NCI-H146 (cell line): Measurements from ENCODE around the gene CARD8.

Experiments used
- DNase-seq: peaks from one replicate; lab custom pipeline; 2025; lab: John Stamatoyannopoulos, UW

CARD8 gene

DNA sequence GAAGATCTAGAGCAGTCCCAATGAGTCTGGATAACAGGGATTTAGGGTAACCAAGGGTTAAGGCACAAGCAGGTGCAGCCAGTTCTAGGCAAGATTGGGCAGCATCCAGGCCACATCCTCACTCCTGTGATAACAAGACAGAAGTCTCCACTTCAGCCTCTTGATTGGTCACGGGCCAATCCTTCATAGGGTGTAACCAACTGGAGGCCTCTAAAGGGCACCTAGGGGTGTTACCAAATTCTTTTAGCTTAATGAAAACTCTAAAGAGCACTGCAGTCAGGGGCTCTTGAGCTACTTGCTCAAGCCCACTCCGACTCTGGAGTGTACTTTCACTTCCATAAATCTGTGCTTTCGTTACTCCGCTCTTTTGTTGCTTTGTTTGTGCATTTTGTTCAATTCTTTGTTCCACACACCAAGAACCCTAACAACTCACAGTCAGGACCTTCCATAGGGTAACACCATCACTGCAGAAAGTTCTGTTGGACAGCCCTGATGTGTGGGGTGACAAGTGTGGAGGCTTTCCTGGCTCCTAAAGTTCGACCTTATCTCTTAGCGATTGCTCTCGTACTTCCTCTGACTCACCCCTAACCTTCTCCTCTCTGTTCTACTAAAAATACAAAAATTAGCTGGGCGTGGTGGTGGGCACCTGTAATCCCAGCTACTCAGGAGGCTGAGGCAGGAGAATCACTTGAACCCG lies 49.2 kb downstream of the CARD8 start:
- no peak for DNase-seq

DNA sequence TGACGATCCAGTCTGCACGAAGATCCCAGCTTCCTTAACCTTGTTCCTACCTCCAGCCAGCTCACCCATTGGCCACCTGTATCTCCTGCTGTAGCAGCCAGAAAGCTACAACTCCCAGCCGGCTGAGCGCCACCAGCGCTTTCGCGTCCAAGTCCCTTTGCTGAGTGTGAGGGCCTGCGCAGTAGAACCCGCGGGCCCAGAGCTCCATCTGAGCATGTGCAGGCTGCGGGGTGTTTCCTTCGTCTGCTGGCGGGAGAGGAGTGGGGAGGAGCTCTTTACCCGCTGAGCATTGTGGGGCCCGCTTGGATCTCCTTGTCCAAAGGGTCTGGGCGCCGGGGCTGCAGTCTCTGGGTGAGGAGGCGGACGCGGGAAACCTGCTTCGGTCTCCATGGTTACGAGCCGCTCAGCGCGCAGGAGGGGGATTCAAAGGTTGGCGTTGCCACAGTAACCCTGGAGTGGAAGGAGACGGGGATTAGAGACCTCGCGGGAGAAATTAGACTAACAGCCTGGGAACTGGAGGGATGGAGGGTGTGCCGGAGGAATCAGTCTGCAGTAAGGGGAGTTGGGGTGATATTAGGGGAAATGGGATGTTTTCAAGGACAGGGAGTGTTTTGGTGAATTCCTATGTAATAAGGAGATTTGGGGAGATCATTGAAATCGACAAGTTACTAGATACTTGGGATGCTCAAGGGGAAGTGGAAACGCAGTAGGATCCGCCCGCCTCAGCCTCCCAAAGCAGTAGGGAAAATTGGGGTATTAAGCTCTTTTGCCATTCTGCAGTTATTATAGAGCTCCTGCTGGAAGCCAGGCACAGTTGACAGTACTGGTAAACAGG lies 51.7 kb downstream of the CARD8 start:
- DNase-seq, result peak; percentile 100

DNA sequence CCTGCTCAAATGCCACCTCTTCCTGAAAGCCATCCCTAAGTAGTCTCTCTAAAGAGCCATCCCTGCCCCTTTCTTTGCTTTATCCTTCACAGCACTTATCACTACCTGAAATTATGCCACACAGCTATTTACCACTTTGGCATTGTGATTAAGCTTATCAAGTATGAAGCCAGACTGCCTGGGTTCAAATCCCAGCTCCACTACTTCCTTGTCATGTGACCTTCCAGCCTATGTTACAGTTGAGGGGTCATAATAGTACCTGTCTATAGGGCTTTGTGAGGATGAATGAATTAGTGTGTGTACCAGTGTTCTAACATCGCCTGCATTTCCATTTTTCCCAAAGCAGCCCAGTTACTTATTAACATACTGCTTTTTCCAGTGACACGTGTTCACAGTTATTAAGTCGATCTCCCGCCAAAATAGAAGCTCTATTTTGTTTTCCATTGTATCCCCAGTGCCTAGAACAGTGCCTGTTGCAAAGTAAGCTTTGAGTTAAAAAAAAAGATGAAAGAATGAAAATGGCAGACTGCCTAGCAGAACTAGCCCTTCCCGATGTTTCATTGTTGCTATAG lies 52.4 kb downstream of the CARD8 start:
- DNase-seq, result peak; percentile 23

DNA sequence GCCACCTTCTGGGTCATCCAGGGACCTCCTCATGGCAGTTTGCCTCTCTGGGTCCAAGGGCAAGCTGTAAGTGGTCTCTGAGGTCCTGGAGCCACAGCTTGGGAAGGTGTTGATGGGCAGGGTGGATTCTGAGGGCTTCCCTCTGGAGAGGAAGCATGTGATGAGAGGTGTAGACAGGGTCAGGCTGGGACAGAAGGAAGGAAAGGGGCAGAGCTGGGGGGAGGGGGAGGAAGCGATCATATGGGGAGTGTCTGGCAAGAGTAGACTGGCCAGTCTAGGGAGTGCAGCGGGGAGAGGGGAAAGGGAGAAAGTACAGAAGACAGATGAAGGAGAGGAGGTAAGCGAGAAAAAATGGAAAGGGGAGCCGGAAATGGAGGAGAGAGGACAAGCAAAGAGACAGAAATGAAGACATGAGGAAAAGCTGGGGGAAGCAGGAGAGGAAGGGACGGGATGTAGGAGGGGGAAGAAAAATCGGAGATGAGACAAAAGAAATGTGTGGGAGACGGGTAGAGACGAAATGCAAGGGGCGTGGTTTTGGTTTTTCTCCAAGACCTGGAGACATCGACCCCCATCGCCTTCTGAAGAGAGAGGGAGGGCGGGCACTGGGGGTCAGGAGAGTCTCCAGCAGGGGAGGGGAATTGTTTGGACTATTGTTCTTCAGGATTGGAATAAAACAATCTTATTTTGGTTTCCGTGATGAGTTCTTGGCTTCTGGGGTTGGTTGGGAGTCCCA lies 58.6 kb downstream of the CARD8 start:
- DNase-seq, result peak; percentile 43

DNA sequence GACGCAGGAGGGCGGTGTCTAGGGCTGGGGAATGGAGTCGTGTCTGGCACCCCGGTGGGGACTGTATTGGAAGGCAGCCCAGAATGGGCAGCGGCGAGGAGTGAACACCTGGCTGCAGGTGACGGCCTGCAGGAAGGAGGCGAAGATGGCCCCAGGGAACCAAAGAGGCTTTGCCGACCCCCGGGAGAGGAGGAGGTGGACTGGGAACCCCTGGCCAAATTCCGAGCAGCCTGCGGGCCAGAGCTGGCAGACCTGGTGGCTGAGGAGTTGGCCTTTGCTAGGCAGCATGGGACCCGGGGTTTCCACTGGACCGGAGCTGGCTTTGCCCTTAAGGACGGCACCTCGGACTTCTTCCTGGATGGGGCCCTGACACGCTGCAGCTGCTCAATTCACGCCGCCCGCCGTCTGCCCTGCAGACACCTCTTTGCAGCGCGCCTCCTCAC lies 59.4 kb downstream of the CARD8 start:
- peak; percentile 79 for DNase-seq

GRCh38 chr19:48194844-48195830 lies 60.6 kb downstream of the CARD8 start:
- no peak for DNase-seq

DNA sequence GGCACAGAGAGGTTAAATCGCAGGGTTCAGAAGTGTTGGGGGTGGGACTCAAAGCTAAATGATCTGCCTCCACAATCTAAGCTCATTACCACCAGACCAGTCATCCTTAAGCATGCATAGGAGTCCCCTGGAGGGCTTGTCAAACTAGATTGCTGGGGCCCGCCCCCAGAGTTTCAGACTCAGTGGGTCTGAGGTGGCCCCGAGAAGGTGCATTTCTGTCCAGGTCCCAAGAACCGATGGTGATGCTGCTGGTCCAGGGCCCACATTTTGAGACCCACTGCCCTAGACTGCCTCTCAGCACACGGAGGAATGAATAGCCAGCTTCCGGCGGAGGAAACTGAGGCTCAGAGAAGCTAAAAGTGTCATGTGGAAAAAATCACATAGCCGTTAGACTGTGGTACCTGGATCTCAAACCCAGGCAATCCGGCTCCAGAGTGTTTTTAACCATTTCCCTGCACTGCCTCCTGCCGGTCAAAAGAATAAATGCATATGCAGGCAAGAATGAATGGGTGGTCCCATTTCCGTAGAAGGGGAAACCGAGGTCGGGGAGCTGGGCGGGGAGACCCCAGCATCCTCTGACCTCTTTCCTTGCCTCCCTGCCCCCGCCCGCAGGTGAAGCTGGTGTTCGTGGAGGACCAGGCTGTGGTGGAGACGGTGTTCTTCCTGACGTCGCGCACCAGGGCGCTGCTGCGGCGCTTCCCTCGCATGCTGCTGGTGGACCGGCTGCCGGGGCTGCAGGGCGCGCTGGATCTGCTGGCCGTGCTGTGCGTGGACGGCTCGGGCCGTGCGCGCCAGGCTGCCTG lies 61.5 kb downstream of the CARD8 start:
- no peak for DNase-seq

DNA sequence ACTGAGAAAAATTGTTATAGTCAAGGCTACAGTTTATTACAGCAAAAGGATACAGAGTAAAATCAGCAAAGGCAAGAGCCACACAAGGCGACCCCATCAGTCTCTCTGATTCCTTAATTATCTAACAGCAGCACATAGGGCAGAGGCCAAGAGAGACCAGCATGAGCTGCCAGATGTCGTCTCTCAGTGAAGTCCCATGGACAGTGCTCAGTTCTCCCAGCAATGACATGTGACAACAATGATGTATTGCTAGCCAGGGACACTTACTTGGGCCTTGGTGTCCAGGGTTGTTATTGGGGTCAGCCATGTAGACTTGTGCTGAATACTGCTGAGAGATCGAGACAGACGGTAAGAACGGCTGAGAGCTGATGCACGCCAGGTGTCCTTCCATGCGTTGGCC lies 63.0 kb downstream of the CARD8 start:
- no peak for DNase-seq

DNA sequence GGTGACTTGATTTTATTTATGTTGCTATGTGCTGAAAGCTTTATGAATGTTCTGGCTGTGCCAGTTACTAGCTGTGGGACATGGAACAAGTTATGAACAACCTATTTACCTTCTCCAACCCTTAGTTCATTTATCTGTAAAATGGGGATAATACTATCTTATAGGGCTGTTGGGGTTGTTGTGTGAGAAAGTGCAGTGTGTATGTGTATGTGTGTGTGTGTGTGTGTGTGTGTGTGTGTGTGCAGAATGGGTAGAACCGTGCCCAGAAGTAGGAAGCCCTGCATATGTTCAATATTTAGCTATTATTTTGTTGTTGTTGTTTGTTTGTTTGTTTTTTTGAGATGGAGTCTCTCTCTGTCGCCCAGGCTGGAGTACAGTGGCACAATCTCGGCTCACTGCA lies 64.8 kb downstream of the CARD8 start:
- DNase-seq, result no peak

DNA sequence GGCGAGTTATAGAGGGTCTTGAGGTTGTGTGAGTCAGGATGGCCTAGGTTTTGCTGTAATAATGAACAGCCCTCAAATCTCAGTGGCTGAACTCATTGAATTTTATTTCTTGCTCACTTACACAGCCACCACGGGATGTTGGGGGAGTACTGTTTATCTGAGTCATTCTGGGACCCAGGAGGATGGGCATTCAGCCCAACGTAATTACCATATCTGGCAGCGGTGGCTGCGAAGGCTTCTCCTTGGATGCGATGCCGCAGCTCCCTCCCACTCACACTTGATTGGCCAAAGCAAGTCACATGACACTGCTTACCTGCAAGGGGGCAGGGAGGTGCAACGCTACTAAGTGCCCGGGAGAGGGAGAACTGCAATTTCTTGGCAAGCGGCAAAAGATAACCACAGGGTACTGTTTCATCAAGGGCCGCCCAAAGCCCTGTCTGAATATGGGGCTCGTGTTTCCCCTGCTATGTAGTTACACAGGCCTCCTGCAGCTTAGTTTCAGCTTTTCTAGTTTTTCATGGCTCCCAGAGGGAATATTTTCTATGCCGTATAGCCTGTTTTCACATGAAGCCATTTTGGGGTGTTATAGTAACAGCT lies 65.3 kb downstream of the CARD8 start:
- peak; percentile 96 for DNase-seq

DNA sequence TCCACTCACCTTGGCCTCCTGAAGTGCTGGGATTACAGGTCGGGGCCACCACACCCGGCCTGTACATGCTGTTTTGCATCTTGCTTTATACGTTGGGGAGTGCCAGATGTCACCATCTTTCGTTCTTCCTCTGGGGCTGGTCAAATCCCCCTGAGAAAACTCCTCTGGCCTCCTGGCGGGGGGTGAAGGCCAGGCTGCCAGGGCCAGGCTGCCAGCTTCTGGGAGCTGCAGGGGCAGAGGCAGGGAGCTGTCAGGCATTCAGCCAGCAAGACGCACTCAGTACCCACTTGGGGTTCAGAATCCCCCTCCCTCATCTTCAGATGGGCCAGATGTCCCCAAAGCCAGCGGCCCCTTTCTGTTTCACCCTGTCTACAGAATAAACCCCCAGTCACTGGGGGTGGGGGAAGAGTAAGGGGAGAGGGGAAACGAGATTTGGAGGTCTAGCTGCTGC lies 69.1 kb downstream of the CARD8 start:
- no peak for DNase-seq

DNA sequence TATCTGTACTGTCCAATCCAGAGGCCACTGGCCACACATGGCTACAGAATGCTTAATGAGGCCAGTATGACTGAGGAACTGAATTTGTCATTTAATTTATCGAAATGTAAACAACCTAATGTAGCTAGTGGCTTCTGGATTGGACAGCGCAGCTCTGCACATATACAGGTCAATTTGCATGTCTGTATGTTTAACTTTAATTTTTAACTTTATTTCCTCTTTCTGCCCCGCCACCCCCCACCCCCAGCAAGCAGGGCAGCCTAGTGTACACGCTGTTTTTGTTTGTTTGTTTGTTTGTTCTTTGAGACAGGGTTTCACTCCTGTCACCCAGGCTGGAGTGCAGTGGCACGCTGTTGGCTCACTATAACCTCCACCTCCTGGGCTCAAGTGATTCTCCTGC lies 69.7 kb downstream of the CARD8 start:
- DNase-seq, result no peak

DNA sequence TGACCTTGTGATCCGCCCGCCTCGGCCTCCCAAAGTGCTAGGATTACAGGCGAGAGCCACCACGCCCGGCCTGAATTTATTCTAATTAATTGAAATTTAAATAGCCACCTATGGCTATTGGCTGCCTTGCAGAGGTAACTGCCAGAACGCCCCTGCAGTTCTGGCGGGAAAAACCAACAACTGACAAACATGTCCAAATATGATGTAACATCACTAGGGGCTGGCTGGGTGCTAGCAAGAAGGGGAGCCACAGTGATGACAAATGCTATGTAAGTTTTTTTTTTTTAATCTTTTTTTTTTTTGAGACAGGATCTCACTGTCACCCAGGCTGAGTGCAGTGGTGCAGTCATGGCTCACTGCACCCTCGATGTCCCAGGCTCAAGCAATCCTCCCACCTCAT lies 72.4 kb downstream of the CARD8 start:
- no peak for DNase-seq

- DNase-seq, result no peak
These were observed 73.3 kb downstream of the CARD8 start for GRCh38 chr19:48182434-48182833.

DNA sequence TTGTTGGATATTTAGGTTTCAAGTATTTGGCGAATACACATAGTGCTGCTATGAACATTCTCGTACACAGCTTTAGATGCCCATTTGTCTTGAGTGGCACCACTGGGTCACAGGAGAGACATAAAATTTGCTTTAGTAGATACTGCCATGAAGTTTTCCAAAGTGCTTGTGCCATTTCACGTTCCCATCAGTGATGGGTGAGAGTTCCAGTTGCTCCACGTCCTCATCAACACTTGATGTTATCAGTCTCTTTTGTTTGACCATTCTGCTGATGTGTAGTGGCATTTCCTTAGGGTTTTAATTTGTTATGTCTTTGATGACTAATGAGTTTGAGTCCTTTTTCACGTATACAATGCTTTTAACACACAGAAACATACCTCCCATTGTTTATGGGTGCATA lies 74.2 kb downstream of the CARD8 start:
- no peak for DNase-seq

GRCh38 chr19:48176226-48176625 lies 79.5 kb downstream of the CARD8 start:
- no peak for DNase-seq

DNA sequence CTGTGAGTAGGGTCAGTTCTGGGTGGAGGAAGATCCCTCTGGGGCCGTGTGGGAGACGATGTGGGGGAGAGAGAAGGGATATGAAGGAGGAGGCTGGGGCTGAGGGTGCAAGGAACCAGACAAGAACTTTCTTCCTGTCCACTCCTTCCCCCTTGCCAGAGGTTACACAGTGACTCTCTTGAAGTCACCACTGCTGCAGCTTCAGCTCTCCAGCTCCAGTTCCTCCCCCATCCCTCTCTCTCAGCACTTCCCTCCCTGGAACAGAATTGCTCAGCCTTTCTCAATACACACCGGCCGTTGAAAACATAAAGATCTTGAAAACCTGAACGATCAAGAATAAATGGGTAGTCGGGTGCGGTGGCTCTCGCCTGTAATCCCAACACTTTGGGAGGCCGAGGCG lies 80.1 kb downstream of the CARD8 start:
- DNase-seq, result no peak

- no peak for DNase-seq
These were observed 81.2 kb downstream of the CARD8 start for GRCh38 chr19:48174445-48175030.

DNA sequence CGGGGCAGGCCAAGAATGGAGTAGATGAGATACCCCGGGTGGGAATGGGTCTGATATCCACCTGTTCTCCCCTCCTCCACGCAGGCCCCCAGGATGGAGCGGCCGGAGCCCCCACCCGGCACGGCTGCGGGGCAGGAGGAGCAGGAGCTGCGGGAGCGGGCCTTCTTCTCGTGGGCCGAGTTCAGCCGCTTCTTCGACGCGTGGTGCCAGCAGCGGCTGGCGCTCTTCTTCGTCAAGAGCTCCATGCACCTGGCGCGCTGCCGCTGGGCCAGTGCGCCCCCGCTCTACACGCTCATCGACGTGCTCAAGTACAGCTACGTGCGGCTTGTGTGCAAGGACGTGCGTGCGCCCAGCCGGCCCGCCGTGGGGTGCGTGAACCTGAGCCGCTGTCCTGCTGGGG lies 84.0 kb downstream of the CARD8 start:
- DNase-seq, result no peak
